ENCODE data around the gene STK11IP. TPM values are rescaled to one million over a fixed set of nuclear protein-coding genes. Genes with fewer than 3 reads are reported as not detected.

Gene STK11IP
- total and polyA plus RNA-seq, 2 of the 13 experiments (the other 11 are each of a cell fraction or from before 2014, with no cell fraction given), result 12.8 to 24.0 TPM

DNA sequence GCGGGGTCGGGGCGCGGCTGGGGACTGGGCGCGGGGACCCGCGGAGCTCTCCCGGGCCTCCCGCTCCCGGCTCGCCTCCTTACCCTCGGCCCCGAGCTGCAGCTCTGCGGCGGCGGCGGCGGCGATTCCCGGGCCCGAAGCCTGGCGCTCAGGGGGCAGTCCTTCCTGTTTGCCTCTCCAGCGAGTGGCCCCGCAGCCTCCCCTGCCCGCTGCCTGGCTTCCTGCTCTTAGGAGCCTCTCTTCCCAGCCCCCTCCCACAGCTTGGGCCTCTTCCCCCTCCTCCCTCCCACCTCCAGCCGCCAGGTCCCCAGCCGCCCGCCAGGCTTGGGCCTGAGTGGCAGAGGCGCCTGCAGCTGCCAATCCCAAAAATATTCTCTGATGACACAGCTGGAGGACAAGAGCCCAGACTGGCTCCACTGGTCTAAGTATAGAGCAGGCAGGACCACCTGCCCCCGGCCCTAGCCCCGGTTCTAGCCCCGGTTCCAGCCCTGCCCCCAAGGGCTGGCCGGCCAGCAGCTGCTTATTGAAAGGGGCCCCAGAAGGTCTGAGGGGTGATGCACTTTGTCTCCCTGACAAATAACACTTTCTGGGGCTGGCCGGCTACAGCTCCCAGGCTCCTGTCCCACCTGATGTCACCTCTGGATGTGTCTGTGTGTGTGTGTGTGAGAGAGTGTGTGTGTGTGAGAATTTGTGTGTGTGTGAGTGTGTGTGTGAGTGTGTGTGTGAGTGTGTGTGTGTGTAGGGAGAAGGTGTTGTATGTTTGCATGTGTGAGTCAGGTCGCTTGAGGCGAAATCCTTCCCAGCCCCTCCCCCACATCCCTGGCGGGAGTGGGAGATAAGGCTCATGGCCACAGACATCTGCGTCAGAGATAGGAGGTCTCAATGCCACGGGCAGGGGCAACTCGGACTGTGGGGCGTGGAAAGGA, 26.1 kb upstream of the STK11IP start, which contains the start of gene OBSL1 (continued):
- TF ChIP-seq ZNF570 (CRISPR knock-in tag; IDR thresholded peaks at IDR 0.05; ENCODE audit: borderline replicate concordance), result no peak
- TF ChIP-seq SMAD9 (CRISPR knock-in tag; IDR thresholded peaks at IDR 0.05), result 0 out of 2 replicates have a peak, but pooled peaks have one; percentile 51
- no peak for TF ChIP-seq PAX8 (CRISPR knock-in tag; IDR thresholded peaks at IDR 0.05; ENCODE audit: borderline replicate concordance)
- TF ChIP-seq RFX5 (IDR thresholded peaks at IDR 0.05; ENCODE audit: low read depth, low read length), result no peak
- peak; percentile 53; the same call in 1 of the 2 replicates for TF ChIP-seq ZNF383 (CRISPR knock-in tag; IDR thresholded peaks at IDR 0.05; ENCODE audit: borderline replicate concordance)
- TF ChIP-seq SP2 (CRISPR knock-in tag; IDR thresholded peaks at IDR 0.05), result no peak; the same call in 1 of the 2 replicates
- no peak for TF ChIP-seq PHF20 (CRISPR knock-in tag; IDR thresholded peaks at IDR 0.05)
- peak; percentile 62; the same call in 1 of the 2 replicates for TF ChIP-seq FOXJ3 (CRISPR knock-in tag; IDR thresholded peaks at IDR 0.05; ENCODE audit: borderline replicate concordance)
- TF ChIP-seq TOE1 (CRISPR knock-in tag; IDR thresholded peaks at IDR 0.05), result no peak
- TF ChIP-seq, protein P1, sequence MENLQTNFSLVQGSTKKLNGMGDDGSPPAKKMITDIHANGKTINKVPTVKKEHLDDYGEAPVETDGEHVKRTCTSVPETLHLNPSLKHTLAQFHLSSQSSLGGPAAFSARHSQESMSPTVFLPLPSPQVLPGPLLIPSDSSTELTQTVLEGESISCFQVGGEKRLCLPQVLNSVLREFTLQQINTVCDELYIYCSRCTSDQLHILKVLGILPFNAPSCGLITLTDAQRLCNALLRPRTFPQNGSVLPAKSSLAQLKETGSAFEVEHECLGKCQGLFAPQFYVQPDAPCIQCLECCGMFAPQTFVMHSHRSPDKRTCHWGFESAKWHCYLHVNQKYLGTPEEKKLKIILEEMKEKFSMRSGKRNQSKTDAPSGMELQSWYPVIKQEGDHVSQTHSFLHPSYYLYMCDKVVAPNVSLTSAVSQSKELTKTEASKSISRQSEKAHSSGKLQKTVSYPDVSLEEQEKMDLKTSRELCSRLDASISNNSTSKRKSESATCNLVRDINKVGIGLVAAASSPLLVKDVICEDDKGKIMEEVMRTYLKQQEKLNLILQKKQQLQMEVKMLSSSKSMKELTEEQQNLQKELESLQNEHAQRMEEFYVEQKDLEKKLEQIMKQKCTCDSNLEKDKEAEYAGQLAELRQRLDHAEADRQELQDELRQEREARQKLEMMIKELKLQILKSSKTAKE (CRISPR knock-in tag; IDR thresholded peaks at IDR 0.05; ENCODE audit: borderline replicate concordance), result peak; percentile 98
- TF ChIP-seq KLF12 (CRISPR knock-in tag; IDR thresholded peaks at IDR 0.05; ENCODE audit: borderline replicate concordance), result no peak
- no peak for TF ChIP-seq ZFP82 (CRISPR knock-in tag; IDR thresholded peaks at IDR 0.05; ENCODE audit: borderline replicate concordance)
- TF ChIP-seq ZNF138 (CRISPR knock-in tag; IDR thresholded peaks at IDR 0.05; ENCODE audit: low read depth), result 0 out of 2 replicates have a peak, but pooled peaks have one; percentile 64
- TF ChIP-seq, protein P2, sequence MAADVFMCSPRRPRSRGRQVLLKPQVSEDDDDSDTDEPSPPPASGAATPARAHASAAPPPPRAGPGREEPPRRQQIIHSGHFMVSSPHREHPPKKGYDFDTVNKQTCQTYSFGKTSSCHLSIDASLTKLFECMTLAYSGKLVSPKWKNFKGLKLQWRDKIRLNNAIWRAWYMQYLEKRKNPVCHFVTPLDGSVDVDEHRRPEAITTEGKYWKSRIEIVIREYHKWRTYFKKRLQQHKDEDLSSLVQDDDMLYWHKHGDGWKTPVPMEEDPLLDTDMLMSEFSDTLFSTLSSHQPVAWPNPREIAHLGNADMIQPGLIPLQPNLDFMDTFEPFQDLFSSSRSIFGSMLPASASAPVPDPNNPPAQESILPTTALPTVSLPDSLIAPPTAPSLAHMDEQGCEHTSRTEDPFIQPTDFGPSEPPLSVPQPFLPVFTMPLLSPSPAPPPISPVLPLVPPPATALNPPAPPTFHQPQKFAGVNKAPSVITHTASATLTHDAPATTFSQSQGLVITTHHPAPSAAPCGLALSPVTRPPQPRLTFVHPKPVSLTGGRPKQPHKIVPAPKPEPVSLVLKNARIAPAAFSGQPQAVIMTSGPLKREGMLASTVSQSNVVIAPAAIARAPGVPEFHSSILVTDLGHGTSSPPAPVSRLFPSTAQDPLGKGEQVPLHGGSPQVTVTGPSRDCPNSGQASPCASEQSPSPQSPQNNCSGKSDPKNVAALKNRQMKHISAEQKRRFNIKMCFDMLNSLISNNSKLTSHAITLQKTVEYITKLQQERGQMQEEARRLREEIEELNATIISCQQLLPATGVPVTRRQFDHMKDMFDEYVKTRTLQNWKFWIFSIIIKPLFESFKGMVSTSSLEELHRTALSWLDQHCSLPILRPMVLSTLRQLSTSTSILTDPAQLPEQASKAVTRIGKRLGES (CRISPR knock-in tag; IDR thresholded peaks at IDR 0.05; ENCODE audit: borderline replicate concordance), result no peak
- TF ChIP-seq RARG (CRISPR knock-in tag; IDR thresholded peaks at IDR 0.05; ENCODE audit: low read depth), result 0 out of 2 replicates have a peak, but pooled peaks have one; percentile 32
- TF ChIP-seq, protein P3, sequence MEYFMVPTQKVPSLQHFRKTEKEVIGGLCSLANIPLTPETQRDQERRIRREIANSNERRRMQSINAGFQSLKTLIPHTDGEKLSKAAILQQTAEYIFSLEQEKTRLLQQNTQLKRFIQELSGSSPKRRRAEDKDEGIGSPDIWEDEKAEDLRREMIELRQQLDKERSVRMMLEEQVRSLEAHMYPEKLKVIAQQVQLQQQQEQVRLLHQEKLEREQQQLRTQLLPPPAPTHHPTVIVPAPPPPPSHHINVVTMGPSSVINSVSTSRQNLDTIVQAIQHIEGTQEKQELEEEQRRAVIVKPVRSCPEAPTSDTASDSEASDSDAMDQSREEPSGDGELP (IDR thresholded peaks at IDR 0.05; ENCODE audit: borderline replicate concordance, low read depth), result peak; percentile 78; the same call in 1 of the 2 replicates
- TF ChIP-seq ZNF768 (CRISPR knock-in tag; IDR thresholded peaks at IDR 0.05), result no peak; the same call in 1 of the 2 replicates

All from HepG2 (cell line).